Epithelial cell of proximal tubule (primary cell): ENCODE data around the gene NTM. TPM values are rescaled to one million over a fixed set of nuclear protein-coding genes. Genes with fewer than 3 reads are reported as not detected.

ENCODE experiments used
- DNase-seq: peaks from one replicate; pipeline ENCODE4 v3.0.0-alpha.2; 2011; ENCODE audit warnings: low read depth
- H3K4me3 ChIP-seq: 2 replicates; pipeline ENCODE4 v1.5.1; 2011; ENCODE audit warnings: low read depth, mild to moderate bottlenecking, low read length
- CTCF ChIP-seq: conservative IDR thresholded peaks from 2 replicates; pipeline ENCODE4 v1.5.1; 2012; ENCODE audit warnings: low read depth, mild to moderate bottlenecking, low read length
- total RNA-seq: library from RNA; depleted of rRNA; stranded (reverse); fragments of >200 nt; gene quantifications from 2 replicates; pipeline ENCODE4 v1.2.3, GENCODE V29; 2015

The NTM gene
- total RNA-seq, 1 donor from 2014 or later = 5.3 TPM

- no peak overlapping the region for H3K4me3 ChIP-seq
- no peak for DNase-seq
- no peak for TF ChIP-seq CTCF
Observed at GRCh38 chr11:132285631-132286030, 915.2 kb downstream of the NTM start.

GRCh38 chr11:132286106-132286505 lies 915.7 kb downstream of the NTM start:
- no peak for DNase-seq
- TF ChIP-seq CTCF = no peak
- no peak overlapping the region for H3K4me3 ChIP-seq

- no peak for TF ChIP-seq CTCF
- no peak for DNase-seq
- no peak overlapping the region for H3K4me3 ChIP-seq
Observed at GRCh38 chr11:132288036-132288435, 917.6 kb downstream of the NTM start.

GRCh38 chr11:132289590-132290256 lies 919.3 kb downstream of the NTM start:
- no peak overlapping the region for H3K4me3 ChIP-seq
- DNase-seq = no peak
- no peak for TF ChIP-seq CTCF

- no peak overlapping the region for H3K4me3 ChIP-seq
- no peak for DNase-seq
- TF ChIP-seq CTCF = no peak
Observed at GRCh38 chr11:132293586-132293985, 923.2 kb downstream of the NTM start.

- H3K4me3 ChIP-seq = no peak overlapping the region
- TF ChIP-seq CTCF = no peak
- DNase-seq = no peak
Observed at GRCh38 chr11:132296946-132297610, 926.7 kb downstream of the NTM start.

GRCh38 chr11:132298357-132298756 lies 927.9 kb downstream of the NTM start:
- no peak for DNase-seq
- H3K4me3 ChIP-seq = no peak overlapping the region
- TF ChIP-seq CTCF = no peak
